Measurements from ENCODE around the gene DMP1.

GRCh38 chr4:87624698-87625097, 25.4 kb upstream of the DMP1 start:
- TF ChIP-seq, protein P1, sequence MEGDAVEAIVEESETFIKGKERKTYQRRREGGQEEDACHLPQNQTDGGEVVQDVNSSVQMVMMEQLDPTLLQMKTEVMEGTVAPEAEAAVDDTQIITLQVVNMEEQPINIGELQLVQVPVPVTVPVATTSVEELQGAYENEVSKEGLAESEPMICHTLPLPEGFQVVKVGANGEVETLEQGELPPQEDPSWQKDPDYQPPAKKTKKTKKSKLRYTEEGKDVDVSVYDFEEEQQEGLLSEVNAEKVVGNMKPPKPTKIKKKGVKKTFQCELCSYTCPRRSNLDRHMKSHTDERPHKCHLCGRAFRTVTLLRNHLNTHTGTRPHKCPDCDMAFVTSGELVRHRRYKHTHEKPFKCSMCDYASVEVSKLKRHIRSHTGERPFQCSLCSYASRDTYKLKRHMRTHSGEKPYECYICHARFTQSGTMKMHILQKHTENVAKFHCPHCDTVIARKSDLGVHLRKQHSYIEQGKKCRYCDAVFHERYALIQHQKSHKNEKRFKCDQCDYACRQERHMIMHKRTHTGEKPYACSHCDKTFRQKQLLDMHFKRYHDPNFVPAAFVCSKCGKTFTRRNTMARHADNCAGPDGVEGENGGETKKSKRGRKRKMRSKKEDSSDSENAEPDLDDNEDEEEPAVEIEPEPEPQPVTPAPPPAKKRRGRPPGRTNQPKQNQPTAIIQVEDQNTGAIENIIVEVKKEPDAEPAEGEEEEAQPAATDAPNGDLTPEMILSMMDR (conservative IDR thresholded peaks at IDR 0.05; ENCODE audit: low read depth in 2 of 2), result no peak
- no peak for TF ChIP-seq POLR2AphosphoS5 (IDR thresholded peaks at IDR 0.05; ENCODE audit: low read depth)
- no peak for TF ChIP-seq EZH2 (IDR thresholded peaks at IDR 0.05; ENCODE audit: low read depth, unreplicated experiment)
- TF ChIP-seq ETS1 (IDR thresholded peaks at IDR 0.05), result no peak
- TF ChIP-seq REST (IDR thresholded peaks at IDR 0.05; ENCODE audit: unreplicated experiment), result no peak
- TF ChIP-seq CREB1 (CRISPR knock-in tag; IDR thresholded peaks at IDR 0.05; ENCODE audit: low read depth), result no peak
- TF ChIP-seq EZH2phosphoT487 (IDR thresholded peaks at IDR 0.05; ENCODE audit: unreplicated experiment), result no peak
- TF ChIP-seq JUNB (IDR thresholded peaks at IDR 0.05; ENCODE audit: unreplicated experiment), result no peak
- TF ChIP-seq, protein P2, sequence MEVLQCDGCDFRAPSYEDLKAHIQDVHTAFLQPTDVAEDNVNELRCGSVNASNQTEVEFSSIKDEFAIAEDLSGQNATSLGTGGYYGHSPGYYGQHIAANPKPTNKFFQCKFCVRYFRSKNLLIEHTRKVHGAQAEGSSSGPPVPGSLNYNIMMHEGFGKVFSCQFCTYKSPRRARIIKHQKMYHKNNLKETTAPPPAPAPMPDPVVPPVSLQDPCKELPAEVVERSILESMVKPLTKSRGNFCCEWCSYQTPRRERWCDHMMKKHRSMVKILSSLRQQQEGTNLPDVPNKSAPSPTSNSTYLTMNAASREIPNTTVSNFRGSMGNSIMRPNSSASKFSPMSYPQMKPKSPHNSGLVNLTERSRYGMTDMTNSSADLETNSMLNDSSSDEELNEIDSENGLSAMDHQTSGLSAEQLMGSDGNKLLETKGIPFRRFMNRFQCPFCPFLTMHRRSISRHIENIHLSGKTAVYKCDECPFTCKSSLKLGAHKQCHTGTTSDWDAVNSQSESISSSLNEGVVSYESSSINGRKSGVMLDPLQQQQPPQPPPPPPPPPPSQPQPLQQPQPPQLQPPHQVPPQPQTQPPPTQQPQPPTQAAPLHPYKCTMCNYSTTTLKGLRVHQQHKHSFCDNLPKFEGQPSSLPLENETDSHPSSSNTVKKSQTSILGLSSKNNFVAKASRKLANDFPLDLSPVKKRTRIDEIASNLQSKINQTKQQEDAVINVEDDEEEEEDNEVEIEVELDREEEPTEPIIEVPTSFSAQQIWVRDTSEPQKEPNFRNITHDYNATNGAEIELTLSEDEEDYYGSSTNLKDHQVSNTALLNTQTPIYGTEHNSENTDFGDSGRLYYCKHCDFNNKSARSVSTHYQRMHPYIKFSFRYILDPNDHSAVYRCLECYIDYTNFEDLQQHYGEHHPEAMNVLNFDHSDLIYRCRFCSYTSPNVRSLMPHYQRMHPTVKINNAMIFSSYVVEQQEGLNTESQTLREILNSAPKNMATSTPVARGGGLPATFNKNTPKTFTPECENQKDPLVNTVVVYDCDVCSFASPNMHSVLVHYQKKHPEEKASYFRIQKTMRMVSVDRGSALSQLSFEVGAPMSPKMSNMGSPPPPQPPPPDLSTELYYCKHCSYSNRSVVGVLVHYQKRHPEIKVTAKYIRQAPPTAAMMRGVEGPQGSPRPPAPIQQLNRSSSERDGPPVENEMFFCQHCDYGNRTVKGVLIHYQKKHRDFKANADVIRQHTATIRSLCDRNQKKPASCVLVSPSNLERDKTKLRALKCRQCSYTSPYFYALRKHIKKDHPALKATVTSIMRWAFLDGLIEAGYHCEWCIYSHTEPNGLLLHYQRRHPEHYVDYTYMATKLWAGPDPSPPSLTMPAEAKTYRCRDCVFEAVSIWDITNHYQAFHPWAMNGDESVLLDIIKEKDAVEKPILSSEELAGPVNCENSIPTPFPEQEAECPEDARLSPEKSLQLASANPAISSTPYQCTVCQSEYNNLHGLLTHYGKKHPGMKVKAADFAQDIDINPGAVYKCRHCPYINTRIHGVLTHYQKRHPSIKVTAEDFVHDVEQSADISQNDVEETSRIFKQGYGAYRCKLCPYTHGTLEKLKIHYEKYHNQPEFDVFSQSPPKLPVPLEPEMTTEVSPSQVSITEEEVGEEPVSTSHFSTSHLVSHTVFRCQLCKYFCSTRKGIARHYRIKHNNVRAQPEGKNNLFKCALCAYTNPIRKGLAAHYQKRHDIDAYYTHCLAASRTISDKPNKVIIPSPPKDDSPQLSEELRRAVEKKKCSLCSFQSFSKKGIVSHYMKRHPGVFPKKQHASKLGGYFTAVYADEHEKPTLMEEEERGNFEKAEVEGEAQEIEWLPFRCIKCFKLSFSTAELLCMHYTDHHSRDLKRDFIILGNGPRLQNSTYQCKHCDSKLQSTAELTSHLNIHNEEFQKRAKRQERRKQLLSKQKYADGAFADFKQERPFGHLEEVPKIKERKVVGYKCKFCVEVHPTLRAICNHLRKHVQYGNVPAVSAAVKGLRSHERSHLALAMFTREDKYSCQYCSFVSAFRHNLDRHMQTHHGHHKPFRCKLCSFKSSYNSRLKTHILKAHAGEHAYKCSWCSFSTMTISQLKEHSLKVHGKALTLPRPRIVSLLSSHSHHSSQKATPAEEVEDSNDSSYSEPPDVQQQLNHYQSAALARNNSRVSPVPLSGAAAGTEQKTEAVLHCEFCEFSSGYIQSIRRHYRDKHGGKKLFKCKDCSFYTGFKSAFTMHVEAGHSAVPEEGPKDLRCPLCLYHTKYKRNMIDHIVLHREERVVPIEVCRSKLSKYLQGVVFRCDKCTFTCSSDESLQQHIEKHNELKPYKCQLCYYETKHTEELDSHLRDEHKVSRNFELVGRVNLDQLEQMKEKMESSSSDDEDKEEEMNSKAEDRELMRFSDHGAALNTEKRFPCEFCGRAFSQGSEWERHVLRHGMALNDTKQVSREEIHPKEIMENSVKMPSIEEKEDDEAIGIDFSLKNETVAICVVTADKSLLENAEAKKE (CRISPR knock-in tag; IDR thresholded peaks at IDR 0.05), result no peak
- TF ChIP-seq NANOG (IDR thresholded peaks at IDR 0.05; ENCODE audit: borderline replicate concordance), result no peak
- TF ChIP-seq ZNF331 (CRISPR knock-in tag; IDR thresholded peaks at IDR 0.05; ENCODE audit: low read depth), result no peak
